Measurements from ENCODE around the gene CDK2AP2. TPM values are rescaled to one million over a fixed set of nuclear protein-coding genes. Genes with fewer than 3 reads are reported as not detected.

CDK2AP2 gene
- total RNA-seq, 6 donors from 2014 or later = 36.7 to 119 (median 89.0) TPM

- H3K9me3 ChIP-seq = peaks cover 0 to 10% (median 5%) of the 10 kb centered on the region in 4 donors
- 31 to 36% methylated on average over 4 of the region's 4 CpGs for whole genome bisulfite sequencing, 2 donors
- no peak for DNase-seq
- no peaks in the 10 kb centered on the region for H3K4me1 ChIP-seq
- H3K4me3 ChIP-seq = no peak overlapping the region
- TF ChIP-seq EP300 (IDR thresholded peaks at IDR 0.05) = no peak
- no peak for TF ChIP-seq CTCF (IDR thresholded peaks at IDR 0.05)
- TF ChIP-seq POLR2AphosphoS5 (IDR thresholded peaks at IDR 0.05) = no peak
- no peak for TF ChIP-seq POLR2A (IDR thresholded peaks at IDR 0.05)
- H3K27ac ChIP-seq = no peak overlapping the region
- ATAC-seq (ENCODE audit: low FRiP score in 2 of 2) = no peak
- H3K27me3 ChIP-seq = no peaks in the 10 kb centered on the region
- no peaks in the 10 kb centered on the region for H3K36me3 ChIP-seq
Measured at GRCh38 chr11:67534070-67534679, 26.2 kb upstream of the CDK2AP2 start.

DNA sequence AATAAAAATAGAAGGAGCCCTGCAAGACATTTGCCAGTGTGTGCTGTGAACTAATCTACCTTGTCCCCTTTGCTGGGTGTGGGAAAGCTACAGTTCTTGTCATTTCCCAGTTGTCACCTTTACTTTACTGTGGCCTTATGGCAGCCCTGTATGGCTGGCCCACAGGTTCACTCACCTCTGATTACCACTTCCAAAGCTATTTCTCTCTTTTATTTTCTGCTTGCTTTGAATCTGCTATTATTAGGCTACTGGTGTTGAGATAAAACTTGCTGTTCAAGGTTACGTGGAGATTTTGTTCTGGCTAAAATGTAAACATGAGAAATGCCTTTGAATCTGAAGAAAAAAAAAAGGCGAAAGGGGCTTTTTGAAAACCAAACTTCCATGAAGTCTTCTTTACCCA, 24.9 kb upstream of the CDK2AP2 start:
- ATAC-seq (ENCODE audit: low FRiP score in 2 of 2) = no peak
- no peak overlapping the region for H3K4me3 ChIP-seq
- DNase-seq = no peak
- H3K9me3 ChIP-seq = peaks cover 0 to 10% (median 5%) of the 10 kb centered on the region in 4 donors
- TF ChIP-seq POLR2AphosphoS5 (IDR thresholded peaks at IDR 0.05) = no peak
- no peak for TF ChIP-seq CTCF (IDR thresholded peaks at IDR 0.05)
- TF ChIP-seq EP300 (IDR thresholded peaks at IDR 0.05) = no peak
- no peak for TF ChIP-seq POLR2A (IDR thresholded peaks at IDR 0.05)
- no peaks in the 10 kb centered on the region for H3K36me3 ChIP-seq
- H3K27me3 ChIP-seq = no peaks in the 10 kb centered on the region
- no peak overlapping the region for H3K27ac ChIP-seq
- 78 to 83% methylated on average over 2 of the region's 2 CpGs for WGBS, 2 donors
- no peaks in the 10 kb centered on the region for H3K4me1 ChIP-seq

DNA sequence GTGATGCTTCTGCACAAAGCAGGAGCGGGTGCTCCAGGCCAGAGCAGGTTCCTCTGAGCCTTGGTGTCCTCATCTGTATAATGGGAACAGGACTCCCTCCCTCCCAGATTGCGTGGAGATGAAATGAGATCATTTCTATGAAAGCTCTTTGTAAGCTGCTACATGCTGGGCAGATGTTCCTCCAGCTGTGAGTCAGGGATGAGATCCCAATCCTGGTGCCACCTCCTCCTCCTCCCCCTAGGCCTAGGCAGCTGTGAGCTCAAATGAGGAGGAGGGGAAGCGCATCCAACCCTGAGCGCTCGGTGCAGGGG, 22.3 kb upstream of the CDK2AP2 start:
- H3K4me1 ChIP-seq = no peaks in the 10 kb centered on the region
- no peak overlapping the region for H3K4me3 ChIP-seq
- no peak overlapping the region for H3K27ac ChIP-seq
- no peaks in the 10 kb centered on the region for H3K36me3 ChIP-seq
- H3K27me3 ChIP-seq = no peaks in the 10 kb centered on the region
- no peak for TF ChIP-seq POLR2AphosphoS5 (IDR thresholded peaks at IDR 0.05)
- no peak for TF ChIP-seq CTCF (IDR thresholded peaks at IDR 0.05)
- TF ChIP-seq EP300 (IDR thresholded peaks at IDR 0.05) = no peak
- no peak for TF ChIP-seq POLR2A (IDR thresholded peaks at IDR 0.05)
- DNase-seq (no peak), ATAC-seq (ENCODE audit: low FRiP score in 2 of 2) (no peak)
- 83 to 86% methylated on average over 4 of the region's 5 CpGs for whole genome bisulfite sequencing, 2 donors
- peaks cover 0 to 10% (median 5%) of the 10 kb centered on the region in 4 donors for H3K9me3 ChIP-seq

DNA sequence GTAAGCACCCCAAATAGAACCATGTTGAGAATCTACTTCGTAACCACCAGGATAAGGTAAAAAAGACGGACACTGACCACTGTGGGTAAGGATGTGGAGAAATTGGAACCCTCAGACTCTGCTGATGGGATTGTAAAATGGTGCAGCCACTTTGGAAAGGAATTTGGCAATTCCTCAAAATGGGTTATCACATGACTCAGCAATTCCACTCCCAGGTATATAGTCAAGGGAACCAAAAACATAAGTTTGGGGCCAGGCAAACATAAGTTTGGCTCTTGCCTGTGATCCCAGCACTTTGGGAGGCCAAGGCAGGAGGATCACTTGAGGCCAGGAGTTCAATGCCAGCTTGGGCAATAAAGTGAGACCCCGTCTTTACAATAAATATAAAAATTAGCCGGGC, 20.4 kb upstream of the CDK2AP2 start:
- no peaks in the 10 kb centered on the region for H3K27me3 ChIP-seq
- H3K27ac ChIP-seq = no peak overlapping the region
- H3K4me3 ChIP-seq = no peak overlapping the region
- H3K9me3 ChIP-seq = peaks cover 0 to under 1% (median 0%) of the 10 kb centered on the region in 4 donors
- WGBS, 2 donors = 88 to 95% methylated on average over 4 of the region's 4 CpGs
- ATAC-seq (ENCODE audit: low FRiP score in 2 of 2) (no peak), DNase-seq (no peak)
- TF ChIP-seq POLR2A (IDR thresholded peaks at IDR 0.05) (no peak), EP300 (IDR thresholded peaks at IDR 0.05) (no peak), POLR2AphosphoS5 (IDR thresholded peaks at IDR 0.05) (no peak)
- H3K36me3 ChIP-seq = no peaks in the 10 kb centered on the region
- no peaks in the 10 kb centered on the region for H3K4me1 ChIP-seq

DNA sequence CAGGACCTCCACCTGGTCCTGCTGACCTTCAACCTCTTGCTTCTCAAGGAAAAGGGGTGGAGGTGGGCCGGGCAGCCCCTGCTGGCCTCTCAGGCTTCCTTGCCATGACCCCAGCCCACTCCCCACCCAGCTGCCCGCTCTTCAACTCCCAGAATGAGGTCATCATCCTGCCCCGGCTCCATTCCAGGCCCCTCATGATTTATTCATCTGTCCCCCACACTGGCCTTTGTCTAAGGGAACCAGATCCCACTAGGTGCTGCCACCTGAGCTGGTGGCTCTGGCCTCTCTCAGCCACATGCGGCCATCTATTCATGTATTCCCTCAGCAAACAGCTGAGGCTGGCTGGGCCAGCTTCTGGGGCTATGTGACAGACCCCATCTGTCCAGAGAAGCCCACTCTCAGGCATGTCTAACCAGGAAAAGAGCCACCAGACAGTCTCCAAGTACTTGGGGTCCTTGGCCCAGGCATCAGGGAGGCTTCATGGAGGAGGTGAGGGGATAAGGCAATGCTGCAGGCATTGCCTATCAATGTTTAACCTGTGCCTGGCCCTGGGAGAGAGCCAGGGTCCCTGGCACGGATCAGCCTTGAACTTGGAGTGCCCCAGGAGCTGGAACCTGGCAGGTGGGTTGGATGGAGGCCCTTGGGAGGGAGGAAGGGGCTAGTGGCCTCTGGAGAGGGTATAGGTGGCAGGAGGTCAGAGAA, 17.5 kb upstream of the CDK2AP2 start:
- Histone ChIP-seq H3K27ac (no peak overlapping the region), H3K36me3 (no peaks in the 10 kb centered on the region), H3K9me3 (no peaks in the 10 kb centered on the region), H3K27me3 (no peaks in the 10 kb centered on the region), H3K4me1 (no peaks in the 10 kb centered on the region), H3K4me3 (no peak overlapping the region)
- TF ChIP-seq POLR2A (IDR thresholded peaks at IDR 0.05) (no peak), POLR2AphosphoS5 (IDR thresholded peaks at IDR 0.05) (no peak), CTCF (IDR thresholded peaks at IDR 0.05) (no peak), EP300 (IDR thresholded peaks at IDR 0.05) (no peak)
- 69 to 73% methylated on average over 4 to 5 of the region's 5 CpGs for WGBS, 2 donors
- DNase-seq (no peak), ATAC-seq (ENCODE audit: low FRiP score in 2 of 2) (no peak)

Data from upper lobe of left lung (tissue), 6 donors.